CD14-positive monocyte (primary cell): ENCODE results near the gene CSNK2A2. TPM values are rescaled to one million over a fixed set of nuclear protein-coding genes. Genes with fewer than 3 reads are reported as not detected.
A peak's percentile ranks its signal among the peaks of the same experiment; 100 is the strongest.

Source experiments
- DNase-seq, 3 donors: peaks; one replicate each; pipeline ENCODE4 v3.0.0-alpha.2; 2011 to 2022
- H2AFZ ChIP-seq: 2 replicates; pipeline ENCODE4 v1.6.0; 2012; ENCODE audit warnings: mild to moderate bottlenecking, low read depth, low read length, inconsistent platforms; ENCODE audit not compliant: insufficient read depth, poor library complexity, severe bottlenecking
- H3K27ac ChIP-seq, 2 donors: 1 replicate in 1 of 2; 2 replicates in 1 of 2; pipeline ENCODE4 v1.5.1; 2012 to 2013; ENCODE audit warnings: low read length in 2 of 2, control low read depth in 1 of 2, inconsistent platforms in 1 of 2, low read depth in 1 of 2, mild to moderate bottlenecking in 1 of 2
- H3K27me3 ChIP-seq, 2 donors: one replicate each; pipeline versions ENCODE4 v1.6.0 to v1.6.1; 2011 to 2013; ENCODE audit warnings: low read length in 2 of 2; ENCODE audit not compliant: control insufficient read depth in 2 of 2, insufficient read depth in 2 of 2
- H3K36me3 ChIP-seq, 2 donors: replicated peaks in 1 of 2; 1 replicate in 1 of 2; 2 replicates in 1 of 2; pipeline versions ENCODE4 v1.5.1 to v1.6.1; 2012 to 2013; ENCODE audit warnings: low read length in 2 of 2, control low read depth in 1 of 2, inconsistent platforms in 1 of 2, mild to moderate bottlenecking in 1 of 2; ENCODE audit not compliant: insufficient read depth in 2 of 2, control insufficient read depth in 1 of 2
- H3K4me1 ChIP-seq, 2 donors: 1 replicate in 1 of 2; 2 replicates in 1 of 2; pipeline versions ENCODE4 v1.5.1 to v1.6.1; 2012 to 2013; ENCODE audit warnings: low read length in 2 of 2, control low read depth in 1 of 2, inconsistent platforms in 1 of 2, mild to moderate bottlenecking in 1 of 2, moderate library complexity in 1 of 2; ENCODE audit not compliant: insufficient read depth in 2 of 2, control insufficient read depth in 1 of 2
- H3K4me2 ChIP-seq: replicated peaks from 2 replicates; pipeline ENCODE3; 2012; ENCODE audit warnings: low read length, moderate library complexity, mild to moderate bottlenecking; ENCODE audit not compliant: poor library complexity, severe bottlenecking; ENCODE audit errors: extremely low read depth
- H3K4me3 ChIP-seq, 3 experiments: fragments of 200-600 bp in 1 of 3; sonication (generic) in 1 of 3; replicated peaks in 1 of 3; 1 replicate in 2 of 3; 2 replicates in 1 of 3; pipeline ENCODE4 v1.5.1; 2011 to 2013; ENCODE audit warnings: low read length in 3 of 3, mild to moderate bottlenecking in 3 of 3, control low read depth in 2 of 3, low read depth in 2 of 3, inconsistent platforms in 1 of 3, moderate library complexity in 1 of 3
- H3K79me2 ChIP-seq: 2 replicates; pipeline ENCODE4 v1.6.0; 2012; ENCODE audit warnings: mild to moderate bottlenecking, control low read depth, inconsistent platforms, low read length, moderate library complexity; ENCODE audit not compliant: insufficient read depth
- H3K9ac ChIP-seq: 2 replicates; pipeline ENCODE4 v1.6.0; 2017; ENCODE audit warnings: low read length, mild to moderate bottlenecking; ENCODE audit not compliant: insufficient read depth, poor library complexity, severe bottlenecking
- H3K9me3 ChIP-seq, 2 donors: replicated peaks in 1 of 2; 1 replicate in 1 of 2; 2 replicates in 1 of 2; pipeline versions ENCODE4 v1.5.1 to v1.6.1; 2012 to 2013; ENCODE audit warnings: low read length in 2 of 2, control low read depth in 1 of 2; ENCODE audit not compliant: control insufficient read depth in 1 of 2, insufficient read depth in 1 of 2
- H4K20me1 ChIP-seq: 2 replicates; pipeline ENCODE4 v1.6.0; 2012; ENCODE audit warnings: mild to moderate bottlenecking, low read length, control low read depth, moderate library complexity; ENCODE audit not compliant: insufficient read depth
- H3K27ac Mint-ChIP-seq, 7 donors: one replicate each; pipeline ENCODE4 v1.8.0; 2020; ENCODE audit warnings: mild to moderate bottlenecking in 7 of 7, mixed read lengths in 7 of 7, moderate library complexity in 6 of 7, inconsistent platforms in 2 of 7
- H3K27me3 Mint-ChIP-seq, 3 donors: one replicate each; pipeline ENCODE4 v1.8.0; 2021 to 2022; ENCODE audit warnings: low read depth in 3 of 3, mild to moderate bottlenecking in 3 of 3, mixed read lengths in 3 of 3, moderate library complexity in 3 of 3, inconsistent platforms in 1 of 3
- H3K36me3 Mint-ChIP-seq, 2 donors: one replicate each; pipeline ENCODE4 v1.8.0; 2020; ENCODE audit warnings: mixed read lengths in 2 of 2, inconsistent platforms in 1 of 2, mild to moderate bottlenecking in 1 of 2
- H3K4me1 Mint-ChIP-seq: one replicate; pipeline ENCODE4 v1.8.0; 2020; ENCODE audit warnings: mild to moderate bottlenecking, mixed read lengths
- H3K4me3 Mint-ChIP-seq, 2 donors: one replicate each; pipeline ENCODE4 v1.8.0; 2020; ENCODE audit warnings: mild to moderate bottlenecking in 2 of 2, mixed read lengths in 2 of 2, moderate library complexity in 1 of 2
- H3K9me3 Mint-ChIP-seq, 7 donors: one replicate each; pipeline ENCODE4 v1.8.0; 2020 to 2022; ENCODE audit warnings: mixed read lengths in 7 of 7, mild to moderate bottlenecking in 6 of 7, moderate library complexity in 6 of 7, inconsistent platforms in 2 of 7
- WGBS: methylation state at CpG from one replicate; pipeline ENCODE4 v1.1.5; 2013; ENCODE audit warnings: missing lambda C conversion rate; ENCODE audit not compliant: insufficient coverage; 5-methylcytosine and 5-hydroxymethylcytosine counted together
- intact Hi-C, 2 donors: fragments of 100-400 bp; cut with micrococcal nuclease; formaldehyde crosslinking; loops; one replicate each; pipeline versions ENCODE4 v1.15.0 to v1.15.1; 2023
- polyA plus RNA-seq, 3 donors: library from polyadenylated mRNA; depleted of rRNA in 1 of 3; unstranded in 2 of 3; stranded (reverse) in 1 of 3; fragments of 300-500 nt in 2 of 3; fragments of >200 nt in 1 of 3; fragmentation: Illumina TruSeq in 2 of 3; gene quantifications; 1 replicate in 2 of 3; 2 replicates in 1 of 3; pipeline ENCODE4 v1.2.3, GENCODE V29; 2012 to 2021
- TF ChIP-seq, protein P1 (sequence below): fragments of 200-600 bp; IDR thresholded peaks from one replicate; pipeline ENCODE4 v1.8.0; 2022; ENCODE audit warnings: antibody characterized with exemption, mild to moderate bottlenecking

CSNK2A2 gene
- polyA plus RNA-seq, 3 donors: 1.6 to 24.7 (median 9.2) TPM

DNA sequence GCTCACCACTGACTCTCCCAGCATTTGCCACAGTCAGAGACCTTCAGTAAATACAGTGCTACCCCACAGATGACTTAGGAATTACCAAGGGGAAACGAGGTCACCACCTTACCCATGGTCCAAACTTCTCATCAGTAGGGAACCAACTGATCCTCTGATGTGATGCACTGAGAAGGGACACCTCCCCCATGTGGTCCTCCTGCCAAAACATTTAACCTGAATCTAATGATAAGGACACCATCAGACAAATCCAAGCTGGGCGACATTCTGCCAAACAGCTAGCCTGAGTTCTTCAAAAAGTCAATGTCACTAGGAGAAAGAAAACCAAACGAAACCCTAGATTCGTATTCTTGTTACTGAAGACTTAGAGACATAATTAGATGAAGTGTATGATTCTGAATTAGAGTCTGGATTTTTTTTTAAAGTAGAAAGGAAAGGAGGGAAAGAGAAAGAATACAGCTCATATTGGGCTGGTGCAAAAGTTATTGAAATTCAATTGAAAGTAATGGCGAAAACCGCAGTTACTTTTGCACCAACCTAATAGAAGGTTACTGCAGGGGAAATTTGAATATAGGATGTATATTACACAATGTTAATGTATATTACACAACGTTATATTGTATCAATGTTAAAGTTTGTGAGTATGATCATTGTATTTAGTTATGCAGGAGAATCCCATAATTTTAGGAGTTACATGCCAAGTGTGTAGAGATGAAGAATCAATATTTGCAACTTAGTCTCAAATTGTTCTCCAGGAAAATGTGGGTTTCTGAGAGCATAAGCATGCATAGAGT is 2.3 kb upstream of the CSNK2A2 start:
- no peak for DNase-seq
- Histone ChIP-seq H4K20me1 (peaks cover 15% of the 10 kb centered on the region), H3K79me2 (peaks cover 20% of the 10 kb centered on the region), H3K9ac (no peak overlapping the region), H3K36me3 (peaks cover 7 to 12% of the 10 kb centered on the region in 2 donors), H3K4me1 (peaks cover 12 to 16% of the 10 kb centered on the region in 2 donors), H3K27ac (no peak overlapping the region), H3K4me2 (no peak overlapping the region), H3K27me3 (no peaks in the 10 kb centered on the region), H3K9me3 (no peaks in the 10 kb centered on the region), H3K4me3 (no peak overlapping the region), H2AFZ (no peak overlapping the region)
- H3K27me3 Mint-ChIP-seq: peaks cover 11 to 32% (median 23%) of the 10 kb centered on the region in 3 donors
- WGBS: 95% methylated on average over 3 of the region's 7 CpGs
- TF ChIP-seq, protein P1, sequence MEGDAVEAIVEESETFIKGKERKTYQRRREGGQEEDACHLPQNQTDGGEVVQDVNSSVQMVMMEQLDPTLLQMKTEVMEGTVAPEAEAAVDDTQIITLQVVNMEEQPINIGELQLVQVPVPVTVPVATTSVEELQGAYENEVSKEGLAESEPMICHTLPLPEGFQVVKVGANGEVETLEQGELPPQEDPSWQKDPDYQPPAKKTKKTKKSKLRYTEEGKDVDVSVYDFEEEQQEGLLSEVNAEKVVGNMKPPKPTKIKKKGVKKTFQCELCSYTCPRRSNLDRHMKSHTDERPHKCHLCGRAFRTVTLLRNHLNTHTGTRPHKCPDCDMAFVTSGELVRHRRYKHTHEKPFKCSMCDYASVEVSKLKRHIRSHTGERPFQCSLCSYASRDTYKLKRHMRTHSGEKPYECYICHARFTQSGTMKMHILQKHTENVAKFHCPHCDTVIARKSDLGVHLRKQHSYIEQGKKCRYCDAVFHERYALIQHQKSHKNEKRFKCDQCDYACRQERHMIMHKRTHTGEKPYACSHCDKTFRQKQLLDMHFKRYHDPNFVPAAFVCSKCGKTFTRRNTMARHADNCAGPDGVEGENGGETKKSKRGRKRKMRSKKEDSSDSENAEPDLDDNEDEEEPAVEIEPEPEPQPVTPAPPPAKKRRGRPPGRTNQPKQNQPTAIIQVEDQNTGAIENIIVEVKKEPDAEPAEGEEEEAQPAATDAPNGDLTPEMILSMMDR: no peak
- intact Hi-C loops: no loop called here
- peak overlapping the region in 1 of 2 donors; percentile 39 for H3K4me3 Mint-ChIP-seq
- H3K4me1 Mint-ChIP-seq: peaks cover 26% of the 10 kb centered on the region
- H3K27ac Mint-ChIP-seq: no peak overlapping the region
- peaks cover 12% of the 10 kb centered on the region in 2 donors for H3K36me3 Mint-ChIP-seq
- peaks cover 0 to 3% (median 0%) of the 10 kb centered on the region in 7 donors for H3K9me3 Mint-ChIP-seq

DNA sequence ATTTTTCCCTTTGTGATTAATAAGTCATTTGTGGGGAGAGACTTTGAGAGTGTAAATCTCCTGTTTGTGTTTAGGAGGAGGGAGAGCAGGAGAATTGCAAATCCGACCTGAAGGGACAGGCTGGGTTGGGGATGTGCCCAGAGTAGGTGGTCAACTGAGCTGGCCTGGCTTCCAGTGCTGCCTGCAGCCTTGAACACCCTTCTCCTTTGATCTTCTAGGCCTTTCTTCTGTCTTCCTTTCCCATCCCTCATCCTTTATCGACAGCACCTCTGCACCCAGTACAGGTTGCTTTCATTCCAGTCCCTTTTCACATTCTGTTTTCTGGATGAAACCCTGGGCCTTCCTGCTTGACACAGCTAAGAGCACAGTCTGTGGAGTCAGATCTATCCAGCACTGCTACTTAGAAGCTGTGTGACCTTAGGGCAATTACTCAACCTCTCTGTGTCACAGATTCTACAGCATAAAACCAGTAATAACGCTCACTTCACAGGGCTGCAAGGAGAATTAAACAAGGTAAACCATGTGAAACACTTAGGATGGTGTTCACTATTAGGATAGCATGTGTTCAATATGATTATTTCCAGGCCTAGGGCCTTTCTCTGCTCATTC is 1.0 kb upstream of the CSNK2A2 start:
- H3K4me1 ChIP-seq: peaks cover 12 to 16% of the 10 kb centered on the region in 2 donors
- Mint-ChIP-seq H3K9me3 (peaks cover 0 to 3% (median 0%) of the 10 kb centered on the region in 7 donors), H3K27ac (peak overlapping the region in 3 of 7 donors; percentile 14 to 58 (median 33)), H3K4me1 (peaks cover 28% of the 10 kb centered on the region), H3K36me3 (peaks cover 20 to 23% of the 10 kb centered on the region in 2 donors), H3K4me3 (peak overlapping the region; percentile 79 to 83), H3K27me3 (peaks cover 11 to 29% (median 16%) of the 10 kb centered on the region in 3 donors)
- H2AFZ ChIP-seq: peak overlapping the region; percentile 75
- H3K9me3 ChIP-seq: no peaks in the 10 kb centered on the region
- intact Hi-C loops: no loop called here
- no peak overlapping the region for H3K27ac ChIP-seq
- peak overlapping the region in 1 of 3 experiments; percentile 76 for H3K4me3 ChIP-seq
- H3K27me3 ChIP-seq: no peaks in the 10 kb centered on the region
- H4K20me1 ChIP-seq: peaks cover 23% of the 10 kb centered on the region
- TF ChIP-seq, protein P1: no peak
- H3K79me2 ChIP-seq: peaks cover 22% of the 10 kb centered on the region
- H3K4me2 ChIP-seq: peak overlapping the region; percentile 83
- DNase-seq: no peak
- WGBS: 80% methylated on average over 1 of the region's 3 CpGs
- no peak overlapping the region for H3K9ac ChIP-seq
- peaks cover 20 to 25% of the 10 kb centered on the region in 2 donors for H3K36me3 ChIP-seq
